ENCODE results near the gene SLC25A31. TPM values are rescaled to one million over a fixed set of nuclear protein-coding genes. Genes with fewer than 3 reads are reported as not detected.
A peak's percentile ranks its signal among the peaks of the same experiment; 100 is the strongest.

Gene SLC25A31
- total and polyA plus RNA-seq, 2 experiments from 2014 or later, result 0.23 TPM; not detected in 1

- H3K36me3 ChIP-seq, result no peaks in the 10 kb centered on the region
- no peaks in the 10 kb centered on the region for H3K4me1 ChIP-seq (ENCODE audit: low read depth)
- no peak for DNase-seq (ENCODE audit: low read depth in 1 of 2, low spot score in 1 of 2)
- H3K27me3 ChIP-seq, result no peaks in the 10 kb centered on the region
- TF ChIP-seq CTCF (IDR thresholded peaks at IDR 0.05; ENCODE audit: low read depth, low read length), result no peak
- no peaks in the 10 kb centered on the region for H3K9me3 ChIP-seq (ENCODE audit: low read depth)
- no peak overlapping the region for H3K27ac ChIP-seq
- no peak overlapping the region for H3K4me3 ChIP-seq
Measured at GRCh38 chr4:127791391-127791790, 61.2 kb downstream of the SLC25A31 start.

GRCh38 chr4:127793528-127793927, 63.3 kb downstream of the SLC25A31 start:
- no peak overlapping the region for H3K4me3 ChIP-seq
- no peaks in the 10 kb centered on the region for H3K4me1 ChIP-seq (ENCODE audit: low read depth)
- TF ChIP-seq CTCF (IDR thresholded peaks at IDR 0.05; ENCODE audit: low read depth, low read length), result no peak
- H3K9me3 ChIP-seq (ENCODE audit: low read depth), result no peaks in the 10 kb centered on the region
- no peaks in the 10 kb centered on the region for H3K36me3 ChIP-seq
- H3K27ac ChIP-seq, result no peak overlapping the region
- DNase-seq (ENCODE audit: low read depth in 1 of 2, low spot score in 1 of 2), result no peak
- no peaks in the 10 kb centered on the region for H3K27me3 ChIP-seq

DNA sequence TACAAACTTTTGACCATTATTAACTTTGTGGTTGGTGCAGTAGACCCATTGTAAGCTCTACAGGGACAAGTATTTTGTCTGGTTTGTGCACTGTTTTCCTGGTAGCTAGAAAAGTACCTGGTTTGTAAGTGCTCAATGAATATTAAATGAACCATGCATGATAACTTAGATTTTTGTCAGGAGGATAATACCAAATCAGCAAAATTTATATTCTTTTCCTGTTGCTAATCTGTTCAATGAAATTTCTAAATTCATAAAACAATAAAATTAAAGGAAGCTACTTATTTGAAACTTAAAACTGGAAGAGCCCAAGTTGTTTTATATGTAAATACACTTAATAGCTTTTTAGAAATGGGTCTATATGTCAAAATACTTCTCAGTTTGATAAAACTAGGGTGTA, 69.5 kb downstream of the SLC25A31 start:
- H3K36me3 ChIP-seq, result no peaks in the 10 kb centered on the region
- H3K9me3 ChIP-seq (ENCODE audit: low read depth), result no peaks in the 10 kb centered on the region
- TF ChIP-seq CTCF (IDR thresholded peaks at IDR 0.05; ENCODE audit: low read depth, low read length), result no peak
- no peak overlapping the region for H3K27ac ChIP-seq
- no peak for DNase-seq (ENCODE audit: low read depth in 1 of 2, low spot score in 1 of 2)
- no peaks in the 10 kb centered on the region for H3K27me3 ChIP-seq
- H3K4me3 ChIP-seq, result no peak overlapping the region
- no peaks in the 10 kb centered on the region for H3K4me1 ChIP-seq (ENCODE audit: low read depth)

DNA sequence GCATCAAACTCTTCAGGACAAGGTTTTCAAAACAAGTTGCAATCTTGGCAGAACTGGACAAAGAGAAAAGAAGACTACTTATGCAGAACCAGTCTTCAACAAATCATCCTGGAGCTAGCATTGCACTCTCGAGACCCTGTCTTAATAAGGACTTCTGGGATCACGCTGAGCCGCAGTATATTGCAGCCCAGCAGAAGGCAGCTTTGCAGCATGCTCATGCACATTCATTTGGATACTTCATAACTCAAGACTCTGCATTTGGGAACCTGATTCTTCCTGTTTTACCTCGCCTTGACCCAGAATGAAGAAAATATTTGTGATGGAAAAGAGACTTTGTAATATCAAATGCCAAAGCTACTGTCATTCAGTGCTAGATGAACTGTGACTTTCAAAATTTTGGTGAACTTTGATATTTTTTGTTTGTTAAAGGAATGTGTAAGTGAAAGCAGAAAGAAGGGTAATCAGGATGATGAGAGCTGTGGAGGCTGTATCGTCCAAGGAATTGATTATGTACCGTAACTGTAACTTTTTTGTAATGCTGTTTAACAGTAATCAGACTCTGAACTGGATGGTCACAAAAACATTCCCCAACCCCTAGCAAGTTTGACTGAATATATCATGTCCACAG, 79.1 kb downstream of the SLC25A31 start:
- Histone ChIP-seq H3K4me1 (ENCODE audit: low read depth) (no peaks in the 10 kb centered on the region), H3K36me3 (no peaks in the 10 kb centered on the region), H3K4me3 (no peak overlapping the region), H3K27ac (no peak overlapping the region), H3K27me3 (no peaks in the 10 kb centered on the region), H3K9me3 (ENCODE audit: low read depth) (no peaks in the 10 kb centered on the region)
- TF ChIP-seq CTCF (IDR thresholded peaks at IDR 0.05; ENCODE audit: low read depth, low read length), result peak; percentile 11
- DNase-seq (ENCODE audit: low read depth in 1 of 2, low spot score in 1 of 2), result peak; percentile 17 to 35

DNA sequence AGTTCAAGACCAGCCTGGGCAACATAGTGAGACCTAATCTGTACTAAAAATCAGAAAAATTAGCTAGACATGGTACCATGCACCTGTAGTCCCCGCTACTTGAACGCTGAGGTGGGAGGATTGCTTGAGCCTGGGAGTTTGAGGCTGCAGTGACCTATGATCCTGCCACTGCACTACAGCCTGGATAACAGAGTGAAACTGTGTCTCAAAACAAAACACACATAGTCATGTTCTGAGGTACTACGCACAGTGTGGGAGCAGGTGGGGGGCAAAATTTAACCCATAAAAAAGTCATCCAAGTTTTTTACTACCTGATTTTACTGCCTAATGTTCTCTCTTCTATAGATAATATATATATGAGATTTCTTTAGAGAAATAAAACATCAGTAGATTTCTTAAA, 80.4 kb downstream of the SLC25A31 start:
- Histone ChIP-seq H3K27ac (no peak overlapping the region), H3K4me3 (no peak overlapping the region), H3K27me3 (no peaks in the 10 kb centered on the region), H3K36me3 (no peaks in the 10 kb centered on the region), H3K9me3 (ENCODE audit: low read depth) (no peaks in the 10 kb centered on the region), H3K4me1 (ENCODE audit: low read depth) (no peaks in the 10 kb centered on the region)
- no peak for TF ChIP-seq CTCF (IDR thresholded peaks at IDR 0.05; ENCODE audit: low read depth, low read length)
- DNase-seq (ENCODE audit: low read depth in 1 of 2, low spot score in 1 of 2), result no peak

Measured in cardiac muscle cell (in vitro differentiated cells and primary cell).